Left ventricle myocardium superior (tissue), 1 donor: Measurements from ENCODE around the gene KRTAP2-3. TPM values are rescaled to one million over a fixed set of nuclear protein-coding genes. Genes with fewer than 3 reads are reported as not detected.
"Not testable (repeated sequence)": the region's sequence is repeated elsewhere in the genome, so short reads cannot be mapped to it uniquely, and the experiment has no call there.

Source experiments
- ATAC-seq: fragments of 200-7000 bp; cut with Tn5 transposase; one replicate; pipeline ENCODE4 v1.9.1; 2020; ENCODE audit warnings: mild to moderate bottlenecking, moderate library complexity
- DNase-seq: peaks from one replicate; pipeline ENCODE4 v3.0.0-alpha.2; 2020
- intact Hi-C: fragments of 100-400 bp; cut with micrococcal nuclease; formaldehyde crosslinking; loops from one replicate; pipeline ENCODE4 v1.11.0; 2022
- total RNA-seq: library from RNA; stranded (reverse); fragmentation: NEBNext Ultra II Directional; extraction: Animal tissue kit (Norgen Biotek cat#: 25700); gene quantifications from one replicate; pipeline ENCODE4 v1.2.1, GENCODE V29; 2021
- donor health status: DM: no; HTN: yes; CAD: no; lungs with severe emphysema.

KRTAP2-3 gene
- total RNA-seq, 1 donor from 2014 or later: not detected

- DNase-seq: no peak
- intact Hi-C loops: no loop called here
- no peak for ATAC-seq
Measured at GRCh38 chr17:41071606-41072360, 11.9 kb upstream of the KRTAP2-3 start.

- intact Hi-C loops: no loop called here
- ATAC-seq: no peak
- DNase-seq: no peak
Measured at GRCh38 chr17:41069031-41069430, 9.1 kb upstream of the KRTAP2-3 start.

- ATAC-seq (no peak), DNase-seq (no peak)
- intact Hi-C loops: no loop called here
Measured at GRCh38 chr17:41067281-41067680, 7.4 kb upstream of the KRTAP2-3 start.

DNA sequence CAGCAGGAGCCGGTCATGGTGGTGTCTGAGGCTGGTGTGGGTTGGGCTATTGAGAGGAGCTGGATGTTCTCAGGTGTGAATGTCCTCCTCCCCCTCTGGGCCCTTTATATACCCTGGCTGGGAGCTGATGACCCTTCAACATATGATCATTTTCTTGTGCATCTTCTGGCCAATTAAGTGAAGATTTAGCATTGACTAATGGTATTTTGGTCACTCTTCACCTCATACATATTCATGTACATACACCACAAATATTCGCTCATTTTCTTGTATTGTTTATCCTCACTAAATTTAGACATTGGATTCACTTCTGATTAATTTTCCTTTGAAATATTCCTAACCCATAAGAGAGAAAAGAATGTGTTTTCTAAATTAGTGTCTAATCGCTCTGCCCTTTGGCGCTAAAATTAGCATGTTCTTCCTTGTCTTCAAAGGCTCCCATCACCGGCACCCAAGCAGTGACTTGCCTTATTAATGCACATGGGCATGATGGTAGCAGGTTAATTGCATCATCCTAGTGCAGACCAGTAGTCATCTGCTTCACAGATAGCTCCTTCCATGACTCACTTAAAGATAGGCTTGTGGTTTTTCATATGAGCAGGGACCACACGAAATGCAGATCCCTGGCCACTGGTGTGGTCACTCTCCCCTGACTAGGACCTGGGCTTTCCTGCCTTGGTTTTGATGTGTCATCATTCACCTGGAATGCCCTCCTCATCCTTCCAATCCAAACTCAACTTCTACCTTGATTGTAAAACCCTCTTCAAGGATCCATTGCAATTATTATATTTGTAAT is 6.1 kb upstream of the KRTAP2-3 start, which contains the start of gene KRTAP2-4:
Gene KRTAP2-4, minus strand, starts transcription at position 51 of the 796 bp plus-strand sequence. Its CDS starts 34 bp downstream, at position 17.
- ATAC-seq: no peak
- intact Hi-C loops: no loop called here

DNA sequence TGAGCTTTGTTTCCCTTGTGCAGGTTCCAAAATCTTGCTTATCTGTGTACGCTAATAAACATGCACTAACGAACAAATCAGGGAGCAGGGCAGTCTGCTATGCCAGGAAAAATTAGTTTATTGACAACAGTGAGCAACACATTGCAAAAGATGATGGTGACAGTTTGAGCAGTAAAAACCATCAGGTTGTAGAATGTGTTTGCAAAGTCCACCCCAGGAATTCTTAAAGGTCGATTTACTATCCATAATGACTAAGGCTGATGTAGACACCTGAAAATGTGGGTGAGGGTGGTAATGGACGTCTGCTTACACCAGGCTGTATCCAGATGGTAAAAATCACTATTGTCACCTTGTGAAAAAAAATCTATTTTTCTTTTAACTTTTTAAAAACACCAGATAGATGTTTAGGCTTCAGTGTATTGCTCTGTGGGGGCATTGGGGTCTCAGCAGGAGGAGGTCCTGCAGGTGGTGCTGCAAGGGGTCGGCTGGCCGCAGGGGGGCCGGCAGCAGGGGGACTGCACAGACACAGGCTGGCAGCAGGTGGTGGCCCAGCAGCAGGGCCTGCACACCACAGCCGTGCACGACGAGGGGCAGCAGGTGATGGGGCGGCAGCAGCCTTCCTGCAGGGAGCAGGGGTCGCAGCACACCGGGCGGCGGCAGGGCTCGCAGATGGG is 5.2 kb upstream of the KRTAP2-3 start:
- DNase-seq, intact Hi-C loops, ATAC-seq: not testable (repeated sequence)

More for the DNA sequence above, 6.1 kb upstream of the KRTAP2-3 start, which contains the start of gene KRTAP2-4:
- DNase-seq: no peak

DNA sequence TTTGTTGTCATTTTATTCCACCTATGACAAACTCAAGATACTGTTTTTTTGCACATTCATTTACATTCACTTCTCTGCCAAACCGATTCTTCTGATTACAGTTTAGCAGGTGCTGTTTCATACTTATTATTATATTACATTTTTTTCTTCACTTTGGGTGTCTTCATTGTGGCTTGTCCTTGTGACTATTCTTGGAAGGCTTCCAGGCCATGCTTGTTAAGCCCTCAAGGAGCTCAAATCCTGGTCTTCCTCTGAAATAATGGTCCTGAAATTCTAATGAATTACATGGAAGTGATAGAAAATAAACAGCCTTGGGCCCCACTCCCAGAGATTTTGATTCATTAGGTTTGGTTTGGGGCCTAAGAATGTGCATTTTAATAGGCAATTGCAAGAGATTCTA is 4.4 kb upstream of the KRTAP2-3 start:
- ATAC-seq (no peak), DNase-seq (no peak)
- intact Hi-C loops: no loop called here

- DNase-seq (no peak), ATAC-seq (no peak)
- intact Hi-C loops: no loop called here
Measured at GRCh38 chr17:41063449-41063848, 3.5 kb upstream of the KRTAP2-3 start.

DNA sequence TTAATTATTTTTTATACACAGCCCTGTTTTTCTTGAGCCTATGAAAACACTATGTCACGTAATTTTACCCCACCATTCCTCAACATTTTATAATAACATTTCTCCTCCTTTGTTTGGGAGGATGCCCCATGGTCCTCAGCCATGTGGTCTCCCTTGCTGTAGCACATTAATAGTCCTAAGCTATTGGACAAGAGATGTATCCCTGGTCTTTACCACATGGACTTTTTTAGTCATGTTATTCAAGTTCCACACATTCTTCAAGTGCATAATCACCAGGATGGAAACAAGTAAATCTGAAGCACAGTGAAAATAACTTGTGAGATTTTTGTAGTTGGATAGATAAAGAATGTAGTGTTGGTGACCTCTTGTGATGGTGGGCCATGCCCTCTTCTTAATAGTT is 2.0 kb upstream of the KRTAP2-3 start:
- intact Hi-C loops: no loop called here
- no peak for ATAC-seq
- no peak for DNase-seq

- intact Hi-C loops, DNase-seq, ATAC-seq: not testable (repeated sequence)
Measured at GRCh38 chr17:41059276-41060051, 450 bp downstream of the KRTAP2-3 start.

DNA sequence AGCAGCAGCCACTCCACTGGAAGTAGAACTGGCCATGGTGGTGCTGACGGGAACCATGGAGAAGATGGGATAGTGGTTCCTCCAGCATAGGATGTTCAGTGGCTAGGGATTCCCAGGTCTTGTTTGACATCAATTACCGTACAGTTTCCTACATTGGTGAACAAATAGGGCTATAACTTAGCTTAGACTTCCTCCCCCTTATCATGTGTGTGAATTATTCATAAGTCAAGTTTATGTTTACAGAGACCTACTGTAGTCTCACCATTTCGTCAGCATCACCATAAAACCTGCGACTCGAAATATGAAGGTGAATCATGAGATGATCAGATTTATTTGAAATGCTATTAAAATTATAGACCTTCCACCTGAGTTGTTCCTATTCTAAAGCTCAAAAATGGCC is 1.2 kb downstream of the KRTAP2-3 start:
- DNase-seq (no peak), ATAC-seq (no peak)
- intact Hi-C loops: no loop called here

DNA sequence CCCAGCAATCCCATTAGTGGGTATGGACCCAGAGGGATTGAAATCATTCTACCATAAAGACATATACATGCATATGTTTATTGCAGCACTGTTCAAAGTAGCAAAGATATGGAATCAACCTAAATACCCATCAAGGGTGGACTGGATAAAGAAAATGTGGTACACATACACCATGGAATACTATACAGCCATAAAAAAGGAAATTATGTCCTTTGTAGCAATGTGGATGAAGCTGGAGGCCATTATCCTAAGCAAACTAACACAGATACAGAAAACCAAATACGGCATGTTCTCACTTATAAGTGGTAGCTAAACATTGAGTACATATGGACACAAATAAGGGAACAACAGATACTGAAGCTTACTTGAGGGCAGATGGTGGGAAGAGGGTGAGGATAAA is 2.4 kb downstream of the KRTAP2-3 start:
- intact Hi-C loops: no loop called here
- DNase-seq: no peak
- no peak for ATAC-seq

DNA sequence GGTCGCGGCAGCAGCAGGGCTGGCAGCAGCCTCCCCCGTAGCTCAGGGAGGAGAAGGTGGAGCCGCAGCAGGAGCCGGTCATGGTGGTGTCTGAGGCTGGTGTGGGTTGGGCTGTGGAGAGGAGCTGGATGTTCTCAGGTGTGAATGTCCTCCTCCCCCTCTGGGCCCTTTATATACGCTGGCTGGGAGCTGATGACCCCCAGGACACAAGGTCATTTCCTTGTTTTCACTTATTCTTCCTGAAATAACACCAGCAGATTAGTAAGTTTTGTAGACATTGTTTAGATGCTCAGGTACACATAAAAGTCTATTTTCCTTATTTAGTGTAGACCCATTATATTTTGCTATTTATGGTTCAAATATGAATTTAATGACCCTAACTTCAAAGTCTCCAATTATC is 4.8 kb downstream of the KRTAP2-3 start, which contains the start of gene KRTAP2-2:
Gene KRTAP2-2, minus strand, starts transcription at position 101 of the 400 bp plus-strand sequence. Its CDS starts 19 bp downstream, at position 82.
- intact Hi-C loops, ATAC-seq, DNase-seq: not testable (repeated sequence)

- not testable (repeated sequence) for DNase-seq, ATAC-seq
- intact Hi-C loops: loop anchor here (5.0 kb wide), 1 partner anchor 47 kb away; the partner anchor contains the start of gene KRTAP3-1
Measured at GRCh38 chr17:41054556-41054955, 5.4 kb downstream of the KRTAP2-3 start.

GRCh38 chr17:41054025-41054424 is 5.9 kb downstream of the KRTAP2-3 start:
- DNase-seq (no peak), ATAC-seq (no peak)
- intact Hi-C loops: loop anchor here (5.0 kb wide), 1 partner anchor 47 kb away; the partner anchor contains the start of gene KRTAP3-1

DNA sequence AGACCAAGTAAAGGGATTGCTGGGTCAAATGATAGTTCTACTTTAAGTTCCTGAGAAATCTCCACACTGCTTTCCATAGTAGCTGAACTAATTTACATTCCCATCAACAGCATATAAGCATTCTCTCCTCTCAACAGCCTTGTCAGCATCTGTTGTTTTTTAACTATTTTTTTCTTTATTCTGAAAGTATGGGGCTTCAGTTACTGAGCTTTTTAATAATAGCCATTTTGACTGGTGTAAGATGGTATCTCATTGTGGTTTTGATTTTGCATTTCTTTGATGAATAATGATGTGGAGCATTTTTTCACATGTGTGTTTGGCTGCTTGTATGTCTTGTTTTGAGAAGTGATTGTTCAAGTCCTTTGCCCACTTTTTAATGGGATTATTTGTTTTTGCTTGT is 7.3 kb downstream of the KRTAP2-3 start:
- intact Hi-C loops: loop anchor here (5.0 kb wide), 1 partner anchor 45 kb away; the partner anchor contains the start of gene KRTAP3-1
- DNase-seq (no peak), ATAC-seq (no peak)

DNA sequence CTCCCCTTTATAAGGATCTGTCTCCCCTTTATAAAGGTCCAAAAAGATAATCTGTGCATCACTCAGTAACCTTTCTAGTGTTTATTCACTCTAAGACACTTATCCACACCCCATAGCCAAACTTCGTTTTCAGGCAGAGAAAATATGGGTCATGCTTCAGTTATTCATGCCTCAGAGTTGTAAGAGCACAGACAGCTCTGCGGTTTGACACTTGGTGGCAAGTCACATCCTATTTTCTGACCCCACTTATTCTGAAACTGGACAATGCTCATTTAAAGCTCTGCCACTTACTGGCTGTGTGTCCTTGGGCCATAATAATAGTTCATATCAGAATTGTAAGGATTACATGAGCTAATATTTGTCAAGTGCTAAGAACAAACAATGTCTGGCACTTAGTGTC is 10.8 kb downstream of the KRTAP2-3 start:
- ATAC-seq (no peak), DNase-seq (no peak)
- intact Hi-C loops: no loop called here

- no peak for DNase-seq
- no peak for ATAC-seq
- intact Hi-C loops: no loop called here
Measured at GRCh38 chr17:41048441-41048840, 11.5 kb downstream of the KRTAP2-3 start.

DNA sequence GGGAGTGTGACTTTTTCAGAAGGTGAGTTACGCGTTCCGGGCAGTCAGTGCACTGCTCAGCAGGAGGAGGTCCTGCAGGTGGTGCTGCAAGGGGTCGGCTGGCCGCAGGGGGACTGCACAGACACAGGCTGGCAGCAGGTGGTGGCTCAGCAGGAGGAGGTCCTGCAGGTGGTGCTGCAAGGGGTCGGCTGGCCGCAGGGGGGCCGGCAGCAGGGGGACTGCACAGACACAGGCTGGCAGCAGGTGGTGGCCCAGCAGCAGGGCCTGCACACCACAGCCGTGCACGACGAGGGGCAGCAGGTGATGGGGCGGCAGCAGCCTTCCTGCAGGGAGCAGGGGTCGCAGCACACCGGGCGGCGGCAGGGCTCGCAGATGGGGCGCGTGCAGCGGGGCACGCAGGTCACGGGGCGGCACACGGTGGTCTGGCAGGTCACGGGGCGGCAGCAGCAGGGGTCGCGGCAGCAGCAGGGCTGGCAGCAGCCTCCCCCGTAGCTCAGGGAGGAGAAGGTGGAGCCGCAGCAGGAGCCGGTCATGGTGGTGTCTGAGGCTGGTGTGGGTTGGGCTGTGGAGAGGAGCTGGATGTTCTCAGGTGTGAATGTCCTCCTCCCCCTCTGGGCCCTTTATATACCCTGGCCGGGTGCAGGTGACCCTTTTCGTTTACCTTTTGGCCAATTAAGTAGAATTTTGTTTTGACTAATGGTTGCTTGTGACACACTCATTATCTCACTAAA is 13.0 kb downstream of the KRTAP2-3 start, which contains the start of gene KRTAP2-1:
Gene KRTAP2-1, minus strand, starts transcription at position 582 of the 731 bp plus-strand sequence. Its CDS starts 49 bp downstream, at position 533.
- ATAC-seq, intact Hi-C loops, DNase-seq: not testable (repeated sequence)
